HepG2 (cell line): ENCODE results near the gene NKX6-1. TPM values are rescaled to one million over a fixed set of nuclear protein-coding genes. Genes with fewer than 3 reads are reported as not detected.

Source experiments
- ATAC-seq: fragments of 200-7000 bp; cut with Tn5 transposase; 3 replicates; pipeline ENCODE4 v1.9.1; 2020; ENCODE audit warnings: mild to moderate bottlenecking, moderate library complexity
- BruUV-seq: library from RNA; stranded (reverse); fragments of 400-500 nt; replicated peaks from 2 replicates; lab custom pipeline; 2021; lab: Mats Ljungman, UMichigan
- CTCF ChIA-PET: fragments of 300-600 bp; formaldehyde crosslinking; extraction: SDS; loops from one replicate; lab custom pipeline; 2021; ENCODE audit warnings: low total read pairs, inconsistent platforms, low intra/inter-chr PET ratio; lab: Yijun Ruan, JAX
- POLR2A ChIA-PET: fragments of 350-600 bp; sonication (Branson Sonifier 250); formaldehyde crosslinking; loops from one replicate; lab custom pipeline; 2020; ENCODE audit warnings: antibody characterized with exemption, inconsistent platforms; lab: Yijun Ruan, JAX
- DNase-seq: peaks from one replicate; pipeline ENCODE4 v3.0.0-alpha.2; 2015; ENCODE audit warnings: low spot score
- FAIRE-seq: peaks from 3 replicates; lab custom pipeline; 2011; peaks lifted over from hg19 to GRCh38; lab: Jason Lieb, UNC
- H2AFZ ChIP-seq: one replicate; pipeline ENCODE4 v1.6.1; 2011; ENCODE audit warnings: low read length, inconsistent platforms
- H3K27ac ChIP-seq: fragments of 300-600 bp; 3 replicates; pipeline ENCODE4 v1.8.0; 2011; ENCODE audit warnings: mixed run types, mild to moderate bottlenecking, mixed read lengths, low read length, inconsistent platforms; ENCODE audit not compliant: insufficient read depth; ENCODE audit errors: extremely low read length
- H3K27me3 ChIP-seq, 2 experiments: fragments of 200-600 bp in 1 of 2; 2 replicates in 1 of 2; 3 replicates in 1 of 2; pipeline versions ENCODE4 v1.6.0 to v1.8.0; 2011; ENCODE audit warnings: low read length in 2 of 2, mild to moderate bottlenecking in 2 of 2, moderate library complexity in 2 of 2, inconsistent platforms in 1 of 2; ENCODE audit not compliant: insufficient read depth in 2 of 2, control insufficient read depth in 1 of 2
- H3K36me3 ChIP-seq, 2 experiments: fragments of 200-600 bp in 1 of 2; replicated peaks in 1 of 2; 2 replicates in 1 of 2; 3 replicates in 1 of 2; pipeline versions ENCODE4 v1.5.1 to v1.8.0; 2011; ENCODE audit warnings: low read length in 2 of 2, inconsistent platforms in 1 of 2; ENCODE audit not compliant: insufficient read depth in 2 of 2, control insufficient read depth in 1 of 2
- H3K4me1 ChIP-seq: 2 replicates; pipeline ENCODE4 v1.5.1; 2012; ENCODE audit warnings: low read length, inconsistent platforms; ENCODE audit not compliant: insufficient read depth
- H3K4me2 ChIP-seq: 2 replicates; pipeline ENCODE4 v1.6.0; 2011; ENCODE audit warnings: low read depth, low read length, inconsistent platforms
- H3K4me3 ChIP-seq, 3 experiments: fragments of 200-600 bp in 1 of 3; sonication (generic), shearing (Covaris generic) in 1 of 3; replicated peaks in 1 of 3; 2 replicates each; pipeline ENCODE4 v1.5.1; 2011 to 2016; ENCODE audit warnings: low read length in 3 of 3, inconsistent platforms in 2 of 3, low read depth in 2 of 3, mild to moderate bottlenecking in 2 of 3, control low read depth in 1 of 3, mixed read lengths in 1 of 3; ENCODE audit not compliant: insufficient read depth in 1 of 3
- H3K79me2 ChIP-seq: one replicate; pipeline ENCODE4 v1.6.1; 2011; ENCODE audit warnings: low read length, inconsistent platforms; ENCODE audit not compliant: insufficient read depth
- H3K9ac ChIP-seq: 2 replicates; pipeline ENCODE4 v1.6.0; 2011; ENCODE audit warnings: mild to moderate bottlenecking, low read depth, low read length, inconsistent platforms; ENCODE audit not compliant: insufficient read depth
- H3K9me3 ChIP-seq: 2 replicates; pipeline ENCODE4 v1.5.1; 2012; ENCODE audit warnings: mild to moderate bottlenecking, low read length
- H4K20me1 ChIP-seq: 2 replicates; pipeline ENCODE4 v1.6.0; 2011; ENCODE audit warnings: inconsistent platforms, mild to moderate bottlenecking, low read length, moderate library complexity; ENCODE audit not compliant: insufficient read depth
- CREB1 ChIP-seq, 2 experiments: fragments of 450-650 bp in 1 of 2; IDR thresholded peaks; 2 replicates each; pipeline ENCODE4 v1.6.1; 2016 to 2017; ENCODE audit warnings: control low read depth in 1 of 2, mild to moderate bottlenecking in 1 of 2, missing compliant biosample characterization in 1 of 2, missing genetic modification characterization in 1 of 2
- DMAP1 ChIP-seq: IDR thresholded peaks from 2 replicates; pipeline ENCODE4 v1.6.1; 2016
- MEF2D ChIP-seq: sonication (generic); formaldehyde crosslinking; IDR thresholded peaks from 2 replicates; pipeline ENCODE4 v1.5.1; 2020; ENCODE audit warnings: mild to moderate bottlenecking, missing genetic modification reagents
- TMF1 ChIP-seq: sonication (generic); formaldehyde crosslinking; IDR thresholded peaks from 2 replicates; pipeline ENCODE4 v1.8.1; 2022; ENCODE audit warnings: low read depth, missing genetic modification reagents
- ZNF552 ChIP-seq: sonication (generic); formaldehyde crosslinking; IDR thresholded peaks from 2 replicates; pipeline ENCODE4 v1.9.0; 2022; ENCODE audit warnings: missing genetic modification reagents, mild to moderate bottlenecking, borderline replicate concordance
- WGBS: methylation state at CpG from one replicate; pipeline ENCODE4 v1.1.6; 2017; ENCODE audit warnings: low lambda C conversion rate; 5-methylcytosine and 5-hydroxymethylcytosine counted together
- in situ Hi-C: cut with HindIII; loops from 2 replicates; pipeline ENCODE4 v1.10.0; 2017; ENCODE audit warnings: low pct_unique_long_range_greater_than_20kb; ENCODE audit not compliant: extremely low pct_ligation_motif_present
- intact Hi-C: fragments of 100-400 bp; cut with micrococcal nuclease; formaldehyde crosslinking; loops from one replicate; pipeline ENCODE4 v1.10.0; 2022; ENCODE audit not compliant: unreplicated experiment
- polyA plus RNA-seq, 8 experiments: library from polyadenylated mRNA; depleted of rRNA in 3 of 8; stranded (reverse) in 7 of 8; unstranded in 1 of 8; fragments of >200 nt; fragmentation: Illumina TruSeq in 4 of 8; extraction: Trizol in 4 of 8; gene quantifications; 2 replicates each; pipeline versions ENCODE4 v1.2.1 to v1.2.3, GENCODE V29; 2011 to 2016; ENCODE audit warnings: low read depth in 4 of 8, missing spikeins in 1 of 8, mixed read lengths in 1 of 8; ENCODE audit not compliant: insufficient read depth in 1 of 8
- total RNA-seq, 5 experiments: library from RNA; depleted of rRNA; stranded (reverse); fragments of >200 nt; fragmentation: Illumina TruSeq; extraction: Trizol; gene quantifications; 2 replicates each; pipeline ENCODE4 v1.2.3, GENCODE V29; 2016; ENCODE audit warnings: low read depth in 1 of 5
- TF ChIP-seq, protein P1 (sequence below): sonication (generic); formaldehyde crosslinking; IDR thresholded peaks from 2 replicates; pipeline ENCODE4 v1.5.0; 2020; ENCODE audit warnings: missing genetic modification reagents
- TF ChIP-seq, protein P2 (sequence below): sonication (generic); formaldehyde crosslinking; IDR thresholded peaks from 2 replicates; pipeline ENCODE4 v1.4.0; 2020; ENCODE audit warnings: missing genetic modification reagents, borderline replicate concordance

The NKX6-1 gene
- total and polyA plus RNA-seq, 2 of the 13 experiments (the other 11 are each of a cell fraction or from before 2014, with no cell fraction given), result not detected

DNA sequence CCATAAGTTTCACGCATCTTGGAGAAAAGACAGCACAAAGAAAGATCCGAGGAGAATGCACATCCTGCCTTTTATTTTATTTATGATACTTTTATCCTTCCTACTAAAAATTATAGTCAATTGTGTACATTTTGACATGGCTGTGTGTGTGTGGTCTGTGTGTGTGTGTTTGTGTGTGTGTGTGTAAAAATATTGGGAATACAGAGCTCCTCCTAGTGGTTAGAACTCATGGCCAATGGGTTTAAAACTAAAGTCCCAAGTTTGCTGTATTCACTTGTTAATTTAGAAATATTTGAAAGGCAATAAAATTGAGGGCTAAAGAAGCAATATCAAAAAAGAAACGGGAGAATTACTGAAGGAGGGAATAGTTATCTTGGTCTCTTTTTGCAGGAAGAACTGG lies 47.5 kb downstream of the NKX6-1 start (continued):
- TF ChIP-seq, protein P1, sequence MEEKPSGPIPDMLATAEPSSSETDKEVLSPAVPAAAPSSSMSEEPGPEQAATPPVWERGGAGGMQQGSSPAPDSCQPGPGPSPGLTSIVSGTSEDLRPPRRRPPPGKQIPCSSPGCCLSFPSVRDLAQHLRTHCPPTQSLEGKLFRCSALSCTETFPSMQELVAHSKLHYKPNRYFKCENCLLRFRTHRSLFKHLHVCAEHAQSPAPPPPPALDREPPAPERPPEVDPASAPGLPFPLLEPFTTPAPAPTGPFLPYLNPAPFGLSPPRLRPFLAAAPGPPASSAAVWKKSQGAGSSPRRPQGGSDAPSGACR, result no peak
- TF ChIP-seq, all 625 proteins: peak for 3

DNA sequence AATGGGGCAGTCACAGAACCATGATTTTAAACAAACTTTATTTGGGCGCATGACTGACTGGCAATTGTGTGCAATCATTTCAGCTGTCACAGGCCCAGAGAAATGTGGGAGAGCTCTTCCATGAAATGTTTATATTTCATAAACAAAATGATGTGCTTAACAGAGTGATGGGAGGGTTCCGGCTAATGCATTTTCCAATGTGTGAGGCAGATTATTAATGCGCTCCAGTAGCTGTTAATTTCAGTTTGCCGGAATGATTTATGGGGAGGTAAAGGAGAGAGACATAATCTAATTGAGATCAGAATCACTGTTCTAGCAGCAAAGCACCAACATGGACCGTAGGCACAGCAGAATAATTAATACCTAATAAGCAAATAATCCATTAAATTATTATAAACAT lies 55.6 kb downstream of the NKX6-1 start:
- H3K9me3 ChIP-seq, result no peaks in the 10 kb centered on the region
- intact Hi-C loops, result no loop called here
- H3K36me3 ChIP-seq, result no peaks in the 10 kb centered on the region
- no peaks in the 10 kb centered on the region for H3K27me3 ChIP-seq
- ChIA-PET POLR2A (no interaction called here), CTCF (no interaction called here)
- 33% methylated on average over 5 of the region's 5 CpGs for WGBS
- H3K4me2 ChIP-seq, result no peak overlapping the region
- H3K4me3 ChIP-seq, result no peak overlapping the region
- no peak for ATAC-seq
- in situ Hi-C loops, result no loop called here
- no peaks in the 10 kb centered on the region for H3K79me2 ChIP-seq
- no peaks in the 10 kb centered on the region for H4K20me1 ChIP-seq
- no peak for TF ChIP-seq CREB1 (IDR thresholded peaks at IDR 0.05)
- TF ChIP-seq CREB1 (CRISPR knock-in tag; IDR thresholded peaks at IDR 0.05), result no peak
- TF ChIP-seq MEF2D, result no peak
- TF ChIP-seq, protein P2, sequence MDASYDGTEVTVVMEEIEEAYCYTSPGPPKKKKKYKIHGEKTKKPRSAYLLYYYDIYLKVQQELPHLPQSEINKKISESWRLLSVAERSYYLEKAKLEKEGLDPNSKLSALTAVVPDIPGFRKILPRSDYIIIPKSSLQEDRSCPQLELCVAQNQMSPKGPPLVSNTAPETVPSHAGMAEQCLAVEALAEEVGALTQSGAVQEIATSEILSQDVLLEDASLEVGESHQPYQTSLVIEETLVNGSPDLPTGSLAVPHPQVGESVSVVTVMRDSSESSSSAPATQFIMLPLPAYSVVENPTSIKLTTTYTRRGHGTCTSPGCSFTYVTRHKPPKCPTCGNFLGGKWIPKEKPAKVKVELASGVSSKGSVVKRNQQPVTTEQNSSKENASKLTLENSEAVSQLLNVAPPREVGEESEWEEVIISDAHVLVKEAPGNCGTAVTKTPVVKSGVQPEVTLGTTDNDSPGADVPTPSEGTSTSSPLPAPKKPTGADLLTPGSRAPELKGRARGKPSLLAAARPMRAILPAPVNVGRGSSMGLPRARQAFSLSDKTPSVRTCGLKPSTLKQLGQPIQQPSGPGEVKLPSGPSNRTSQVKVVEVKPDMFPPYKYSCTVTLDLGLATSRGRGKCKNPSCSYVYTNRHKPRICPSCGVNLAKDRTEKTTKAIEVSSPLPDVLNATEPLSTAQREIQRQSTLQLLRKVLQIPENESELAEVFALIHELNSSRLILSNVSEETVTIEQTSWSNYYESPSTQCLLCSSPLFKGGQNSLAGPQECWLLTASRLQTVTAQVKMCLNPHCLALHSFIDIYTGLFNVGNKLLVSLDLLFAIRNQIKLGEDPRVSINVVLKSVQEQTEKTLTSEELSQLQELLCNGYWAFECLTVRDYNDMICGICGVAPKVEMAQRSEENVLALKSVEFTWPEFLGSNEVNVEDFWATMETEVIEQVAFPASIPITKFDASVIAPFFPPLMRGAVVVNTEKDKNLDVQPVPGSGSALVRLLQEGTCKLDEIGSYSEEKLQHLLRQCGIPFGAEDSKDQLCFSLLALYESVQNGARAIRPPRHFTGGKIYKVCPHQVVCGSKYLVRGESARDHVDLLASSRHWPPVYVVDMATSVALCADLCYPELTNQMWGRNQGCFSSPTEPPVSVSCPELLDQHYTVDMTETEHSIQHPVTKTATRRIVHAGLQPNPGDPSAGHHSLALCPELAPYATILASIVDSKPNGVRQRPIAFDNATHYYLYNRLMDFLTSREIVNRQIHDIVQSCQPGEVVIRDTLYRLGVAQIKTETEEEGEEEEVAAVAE (CRISPR knock-in tag), result no peak
- TF ChIP-seq ZNF552 (CRISPR knock-in tag), result no peak
- no peak for TF ChIP-seq DMAP1 (CRISPR knock-in tag)
- TF ChIP-seq TMF1 (CRISPR knock-in tag), result no peak
- DNase-seq, result no peak
- no peak overlapping the region for H3K9ac ChIP-seq
- no TSS peak for BruUV-seq
- H3K4me1 ChIP-seq, result no peaks in the 10 kb centered on the region
- H2AFZ ChIP-seq, result no peak overlapping the region
- no peak overlapping the region for H3K27ac ChIP-seq
- FAIRE-seq, result no peak
